ENCODE data around the gene STEAP1B. TPM values are rescaled to one million over a fixed set of nuclear protein-coding genes. Genes with fewer than 3 reads are reported as not detected.
"Not testable (repeated sequence)": the region's sequence is repeated elsewhere in the genome, so short reads cannot be mapped to it uniquely, and the experiment has no call there.

Gene STEAP1B
- total RNA-seq, 1 donor from 2014 or later, result 0.58 TPM

DNA sequence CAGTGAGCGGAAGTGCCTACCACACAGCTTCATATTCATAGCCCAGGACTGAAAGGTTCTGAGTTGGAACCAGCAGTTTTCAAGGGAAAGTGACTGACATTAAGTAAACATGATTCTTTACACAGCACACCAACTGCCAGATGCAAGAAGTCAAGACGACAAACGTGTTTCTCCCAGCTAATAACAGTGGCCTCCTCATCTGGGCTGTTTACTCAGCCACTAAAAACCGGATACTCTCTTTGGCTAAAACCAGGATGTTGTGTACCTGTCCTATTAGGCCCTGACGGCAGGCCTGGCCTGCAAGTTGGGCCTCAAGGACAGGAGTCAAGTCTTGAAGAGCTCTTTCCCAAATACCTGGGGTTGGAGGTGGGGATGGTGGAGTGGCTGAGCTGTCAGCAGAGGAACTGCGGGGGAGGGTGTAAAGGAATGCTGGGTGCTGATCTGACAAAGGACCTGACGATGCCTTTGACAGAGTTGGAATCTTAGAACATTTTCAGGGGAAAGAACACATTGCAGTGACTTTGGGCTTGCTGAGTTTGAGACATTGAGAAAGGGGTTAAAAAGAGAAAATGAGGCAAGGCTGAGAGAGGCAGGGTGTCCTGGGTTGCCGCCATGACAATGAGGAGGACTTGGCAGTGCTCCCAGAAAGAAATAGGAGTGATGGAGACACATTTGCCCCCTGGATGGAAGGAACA, 57.7 kb downstream of the STEAP1B start:
- no peak for TF ChIP-seq CTCF (IDR thresholded peaks at IDR 0.05; ENCODE audit: unreplicated experiment)
- Mint-ChIP-seq H3K4me3 (no peak overlapping the region), H3K36me3 (no peaks in the 10 kb centered on the region), H3K27ac (no peak overlapping the region), H3K27me3 (ENCODE audit: low read depth) (no peaks in the 10 kb centered on the region), H3K9me3 (peaks cover 9% of the 10 kb centered on the region), H3K4me1 (peaks cover 37% of the 10 kb centered on the region)
- no peak for DNase-seq (ENCODE audit: low spot score in 2 of 2, unreplicated experiment in 2 of 2)

- Mint-ChIP-seq H3K4me1 (peaks cover 37% of the 10 kb centered on the region), H3K36me3 (no peaks in the 10 kb centered on the region), H3K27ac (no peak overlapping the region)
These were observed 58.8 kb downstream of the STEAP1B start for GRCh38 chr7:22441157-22441556.

DNA sequence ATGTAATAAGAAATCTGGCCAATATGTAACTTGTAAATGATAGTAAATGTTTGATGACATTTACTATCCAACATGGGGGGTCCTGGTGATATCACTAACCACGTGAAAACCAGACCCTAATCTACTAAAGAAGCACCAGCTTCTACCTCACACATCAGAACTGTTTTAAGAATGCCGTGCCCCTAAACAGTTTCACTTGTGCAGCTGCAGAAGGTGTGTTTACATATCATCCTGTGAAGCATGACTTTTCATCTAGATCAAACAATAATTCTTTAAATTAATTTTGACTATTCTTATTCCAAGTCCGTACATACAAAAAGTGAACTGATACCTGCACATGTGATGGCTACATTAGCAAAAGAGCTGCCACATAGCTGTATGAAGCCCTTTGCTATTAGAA, 61.0 kb downstream of the STEAP1B start:
- H3K27ac Mint-ChIP-seq, result no peak overlapping the region
- H3K4me1 Mint-ChIP-seq, result peaks cover 19% of the 10 kb centered on the region
- TF ChIP-seq CTCF (IDR thresholded peaks at IDR 0.05; ENCODE audit: unreplicated experiment), result no peak
- H3K4me3 Mint-ChIP-seq, result no peak overlapping the region
- no peaks in the 10 kb centered on the region for H3K36me3 Mint-ChIP-seq
- no peaks in the 10 kb centered on the region for H3K27me3 Mint-ChIP-seq (ENCODE audit: low read depth)
- peaks cover 13% of the 10 kb centered on the region for H3K9me3 Mint-ChIP-seq
- no peak for DNase-seq (ENCODE audit: low spot score in 2 of 2, unreplicated experiment in 2 of 2)

More at GRCh38 chr7:22441157-22441556, 58.8 kb downstream of the STEAP1B start:
- Mint-ChIP-seq H3K4me3 (no peak overlapping the region), H3K9me3 (peaks cover 13% of the 10 kb centered on the region), H3K27me3 (ENCODE audit: low read depth) (no peaks in the 10 kb centered on the region)
- no peak for TF ChIP-seq CTCF (IDR thresholded peaks at IDR 0.05; ENCODE audit: unreplicated experiment)
- no peak for DNase-seq (ENCODE audit: low spot score in 2 of 2, unreplicated experiment in 2 of 2)

DNA sequence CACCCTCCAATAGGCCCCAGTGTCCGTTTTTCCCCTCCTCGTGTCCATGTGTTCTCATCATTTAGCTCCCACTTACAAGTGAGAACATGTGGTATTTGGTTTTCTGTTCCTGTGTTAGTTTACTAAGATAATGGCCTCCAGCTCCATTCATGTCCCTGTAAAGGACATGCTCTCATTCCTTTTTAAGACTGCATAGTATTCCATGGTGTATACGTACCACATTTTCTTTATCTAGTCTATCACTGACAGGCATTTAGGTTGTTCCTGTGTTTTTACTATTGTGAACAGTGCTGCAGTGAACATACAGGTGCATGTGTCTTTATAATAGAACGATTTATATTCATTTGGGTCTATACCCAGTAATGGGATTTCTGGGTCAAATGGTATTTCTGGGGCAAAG, 63.4 kb downstream of the STEAP1B start:
- Mint-ChIP-seq H3K9me3 (peaks cover 13% of the 10 kb centered on the region), H3K4me1 (peaks cover 15% of the 10 kb centered on the region)
- not testable (repeated sequence) for H3K4me3 Mint-ChIP-seq; H3K27me3 Mint-ChIP-seq (ENCODE audit: low read depth); H3K36me3 Mint-ChIP-seq; H3K27ac Mint-ChIP-seq; DNase-seq (ENCODE audit: low spot score in 2 of 2, unreplicated experiment in 2 of 2)

GRCh38 chr7:22435720-22436119, 64.3 kb downstream of the STEAP1B start:
- Mint-ChIP-seq H3K36me3 (no peaks in the 10 kb centered on the region), H3K4me1 (peaks cover 17% of the 10 kb centered on the region), H3K4me3 (no peak overlapping the region), H3K9me3 (peaks cover 13% of the 10 kb centered on the region), H3K27ac (no peak overlapping the region), H3K27me3 (ENCODE audit: low read depth) (no peaks in the 10 kb centered on the region)
- TF ChIP-seq CTCF (IDR thresholded peaks at IDR 0.05; ENCODE audit: unreplicated experiment), result no peak
- no peak for DNase-seq (ENCODE audit: low spot score in 2 of 2, unreplicated experiment in 2 of 2)

DNA sequence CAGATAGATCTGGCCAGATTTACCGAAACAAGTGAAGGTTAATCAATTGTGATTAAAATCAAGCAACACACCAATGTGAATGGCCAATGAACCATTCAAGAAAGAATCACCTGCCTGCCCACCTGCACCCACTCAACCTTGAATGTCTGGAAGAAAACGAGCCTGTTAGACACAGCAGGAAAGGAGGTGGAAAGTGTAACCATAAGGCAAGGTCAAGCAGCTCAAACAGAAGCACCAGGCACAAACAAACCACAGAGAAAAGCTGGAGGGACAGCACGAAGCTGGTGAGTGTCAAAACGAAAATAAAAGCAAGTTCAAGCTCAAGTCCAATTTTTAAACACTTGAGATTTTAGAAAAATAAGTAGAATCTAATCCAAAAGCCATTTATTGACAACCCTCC, 64.9 kb downstream of the STEAP1B start:
- Mint-ChIP-seq H3K4me3 (no peak overlapping the region), H3K27me3 (ENCODE audit: low read depth) (no peaks in the 10 kb centered on the region), H3K9me3 (peaks cover 13% of the 10 kb centered on the region), H3K36me3 (no peaks in the 10 kb centered on the region), H3K27ac (no peak overlapping the region), H3K4me1 (peaks cover 21% of the 10 kb centered on the region)
- TF ChIP-seq CTCF (IDR thresholded peaks at IDR 0.05; ENCODE audit: unreplicated experiment), result no peak
- no peak for DNase-seq (ENCODE audit: low spot score in 2 of 2, unreplicated experiment in 2 of 2)
